K562 (cell line): ENCODE data around the gene ATM. TPM values are rescaled to one million over a fixed set of nuclear protein-coding genes. Genes with fewer than 3 reads are reported as not detected.

Experiments used
- FOXO4 ChIP-seq: fragments of 450-650 bp; formaldehyde crosslinking; IDR thresholded peaks from 2 replicates; pipeline ENCODE4 v1.4.0; 2020; ENCODE audit warnings: mild to moderate bottlenecking, moderate library complexity
- KAT2B ChIP-seq: IDR thresholded peaks from one replicate; pipeline ENCODE4 v1.6.1; 2012; ENCODE audit warnings: low read depth, mild to moderate bottlenecking, control low read depth, inconsistent platforms, low read length, moderate library complexity
- KAT8 ChIP-seq: fragments of 450-650 bp; IDR thresholded peaks from 2 replicates; pipeline ENCODE4 v1.6.1; 2016; ENCODE audit warnings: low read depth, mild to moderate bottlenecking
- MLLT1 ChIP-seq, 2 experiments: fragments of 450-650 bp; IDR thresholded peaks; 2 replicates each; pipeline ENCODE4 v1.6.1; 2016
- PKNOX1 ChIP-seq: fragments of 450-650 bp; IDR thresholded peaks from 2 replicates; pipeline ENCODE4 v1.6.1; 2016
- RBFOX2 ChIP-seq: fragments of 200-400 bp; formaldehyde crosslinking; IDR thresholded peaks from 2 replicates; pipeline ENCODE4 v1.6.1; 2017; ENCODE audit warnings: low read depth, mild to moderate bottlenecking, low read length, moderate library complexity
- RBM17 ChIP-seq: fragments of 200-400 bp; formaldehyde crosslinking; IDR thresholded peaks from 2 replicates; pipeline ENCODE4 v1.6.1; 2017; ENCODE audit warnings: low read depth, mild to moderate bottlenecking, low read length, borderline replicate concordance
- USF2 ChIP-seq: sonication (generic); formaldehyde crosslinking; IDR thresholded peaks from 2 replicates; pipeline ENCODE4 v1.5.0; 2020; ENCODE audit warnings: missing genetic modification reagents
- ZBTB2 ChIP-seq: fragments of 450-650 bp; IDR thresholded peaks from 2 replicates; pipeline ENCODE4 v1.6.1; 2016; ENCODE audit warnings: antibody characterized with exemption
- ZNF184 ChIP-seq: sonication (generic); formaldehyde crosslinking; IDR thresholded peaks from 2 replicates; pipeline ENCODE4 v1.5.0; 2020; ENCODE audit warnings: missing genetic modification reagents
- ZNF23 ChIP-seq: fragments of 250-450 bp; sonication (Bioruptor Pico); IDR thresholded peaks from 2 replicates; pipeline ENCODE4 v1.4.0; 2020; ENCODE audit warnings: mild to moderate bottlenecking
- ZNF695 ChIP-seq: fragments of 450-650 bp; formaldehyde crosslinking; IDR thresholded peaks from 2 replicates; pipeline ENCODE4 v1.4.0; 2020; ENCODE audit warnings: mild to moderate bottlenecking, moderate library complexity
- polyA plus RNA-seq, 8 experiments: library from polyadenylated mRNA; depleted of rRNA in 4 of 8; stranded (reverse) in 5 of 8; unstranded in 3 of 8; fragments of >200 nt; fragmentation: Nextera tagmentation in 2 of 8; fragmentation: Illumina TruSeq in 1 of 8; extraction: Ambion mirVana in 2 of 8; extraction: Trizol in 1 of 8; gene quantifications; 2 replicates each; pipeline versions ENCODE4 v1.2.1 to v1.2.3, GENCODE V29; 2011 to 2014; ENCODE audit warnings: inconsistent platforms in 1 of 8, missing spikeins in 1 of 8
- total RNA-seq, 7 experiments: library from RNA; depleted of rRNA in 6 of 7; stranded (reverse); fragments of >200 nt in 6 of 7; fragmentation: Illumina TruSeq in 2 of 7; extraction: Trizol in 2 of 7; gene quantifications; 2 replicates each; pipeline versions ENCODE4 v1.2.1 to v1.2.3, GENCODE V29; 2011 to 2021; ENCODE audit warnings: low replicate concordance in 1 of 7
- TF ChIP-seq, protein P1 (sequence below): IDR thresholded peaks from 2 replicates; pipeline ENCODE4 v1.6.1; 2014; ENCODE audit warnings: antibody characterized with exemption
- TF ChIP-seq, protein P2 (sequence below): sonication (generic); formaldehyde crosslinking; IDR thresholded peaks from 2 replicates; pipeline ENCODE4 v1.8.0; 2023; ENCODE audit warnings: mild to moderate bottlenecking, missing genetic modification reagents
- TF ChIP-seq, protein P3 (sequence below): IDR thresholded peaks from 2 replicates; pipeline ENCODE4 v1.6.1; 2011; ENCODE audit not compliant: insufficient read length; ENCODE audit errors: extremely low read depth
- TF ChIP-seq, protein P4 (sequence below): fragments of 450-650 bp; formaldehyde crosslinking; IDR thresholded peaks from 2 replicates; pipeline ENCODE4 v1.4.0; 2020; ENCODE audit warnings: mild to moderate bottlenecking

ATM gene
- total and polyA plus RNA-seq, 9 of the 15 experiments (the other 6 are each of a cell fraction or from before 2014, with no cell fraction given) = 8.3 to 46.8 (median 26.2) TPM

- TF ChIP-seq FOXO4 (CRISPR knock-in tag) (no peak), RBFOX2 (peak; percentile 94), USF2 (CRISPR knock-in tag) (no peak; the same call in 1 of the 2 replicates), KAT2B (no peak), MLLT1 (IDR thresholded peaks at IDR 0.05) (no peak; a peak in 1 of 4 replicates), RBM17 (no peak), ZBTB2 (peak; percentile 83), KAT8 (no peak), ZNF695 (CRISPR knock-in tag) (no peak), ZNF23 (CRISPR knock-in tag) (no peak), PKNOX1 (peak; percentile 63), ZNF184 (CRISPR knock-in tag) (no peak)
- TF ChIP-seq, protein P1, sequence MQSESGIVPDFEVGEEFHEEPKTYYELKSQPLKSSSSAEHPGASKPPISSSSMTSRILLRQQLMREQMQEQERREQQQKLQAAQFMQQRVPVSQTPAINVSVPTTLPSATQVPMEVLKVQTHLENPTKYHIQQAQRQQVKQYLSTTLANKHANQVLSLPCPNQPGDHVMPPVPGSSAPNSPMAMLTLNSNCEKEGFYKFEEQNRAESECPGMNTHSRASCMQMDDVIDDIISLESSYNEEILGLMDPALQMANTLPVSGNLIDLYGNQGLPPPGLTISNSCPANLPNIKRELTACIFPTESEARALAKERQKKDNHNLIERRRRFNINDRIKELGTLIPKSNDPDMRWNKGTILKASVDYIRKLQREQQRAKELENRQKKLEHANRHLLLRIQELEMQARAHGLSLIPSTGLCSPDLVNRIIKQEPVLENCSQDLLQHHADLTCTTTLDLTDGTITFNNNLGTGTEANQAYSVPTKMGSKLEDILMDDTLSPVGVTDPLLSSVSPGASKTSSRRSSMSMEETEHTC = peak; percentile 91
- TF ChIP-seq, protein P2, sequence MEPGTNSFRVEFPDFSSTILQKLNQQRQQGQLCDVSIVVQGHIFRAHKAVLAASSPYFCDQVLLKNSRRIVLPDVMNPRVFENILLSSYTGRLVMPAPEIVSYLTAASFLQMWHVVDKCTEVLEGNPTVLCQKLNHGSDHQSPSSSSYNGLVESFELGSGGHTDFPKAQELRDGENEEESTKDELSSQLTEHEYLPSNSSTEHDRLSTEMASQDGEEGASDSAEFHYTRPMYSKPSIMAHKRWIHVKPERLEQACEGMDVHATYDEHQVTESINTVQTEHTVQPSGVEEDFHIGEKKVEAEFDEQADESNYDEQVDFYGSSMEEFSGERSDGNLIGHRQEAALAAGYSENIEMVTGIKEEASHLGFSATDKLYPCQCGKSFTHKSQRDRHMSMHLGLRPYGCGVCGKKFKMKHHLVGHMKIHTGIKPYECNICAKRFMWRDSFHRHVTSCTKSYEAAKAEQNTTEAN (CRISPR knock-in tag) = no peak
- TF ChIP-seq, protein P3, sequence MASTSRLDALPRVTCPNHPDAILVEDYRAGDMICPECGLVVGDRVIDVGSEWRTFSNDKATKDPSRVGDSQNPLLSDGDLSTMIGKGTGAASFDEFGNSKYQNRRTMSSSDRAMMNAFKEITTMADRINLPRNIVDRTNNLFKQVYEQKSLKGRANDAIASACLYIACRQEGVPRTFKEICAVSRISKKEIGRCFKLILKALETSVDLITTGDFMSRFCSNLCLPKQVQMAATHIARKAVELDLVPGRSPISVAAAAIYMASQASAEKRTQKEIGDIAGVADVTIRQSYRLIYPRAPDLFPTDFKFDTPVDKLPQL = no peak
- TF ChIP-seq, protein P4, sequence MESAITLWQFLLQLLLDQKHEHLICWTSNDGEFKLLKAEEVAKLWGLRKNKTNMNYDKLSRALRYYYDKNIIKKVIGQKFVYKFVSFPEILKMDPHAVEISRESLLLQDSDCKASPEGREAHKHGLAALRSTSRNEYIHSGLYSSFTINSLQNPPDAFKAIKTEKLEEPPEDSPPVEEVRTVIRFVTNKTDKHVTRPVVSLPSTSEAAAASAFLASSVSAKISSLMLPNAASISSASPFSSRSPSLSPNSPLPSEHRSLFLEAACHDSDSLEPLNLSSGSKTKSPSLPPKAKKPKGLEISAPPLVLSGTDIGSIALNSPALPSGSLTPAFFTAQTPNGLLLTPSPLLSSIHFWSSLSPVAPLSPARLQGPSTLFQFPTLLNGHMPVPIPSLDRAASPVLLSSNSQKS = no peak
These were observed at the start of gene ATM, which contains the start of gene NPAT (continued) for GRCh38 chr11:108222574-108223347.
